Hippocampal formation (tissue), 2 donors: ENCODE measurements around the gene MITF.
A peak's percentile ranks its signal among the peaks of the same experiment; 100 is the strongest.

Source experiments
- DNase-seq, 2 donors: peaks; one replicate each; lab custom pipeline; 2025; lab: John Stamatoyannopoulos, UW

The MITF gene

DNA sequence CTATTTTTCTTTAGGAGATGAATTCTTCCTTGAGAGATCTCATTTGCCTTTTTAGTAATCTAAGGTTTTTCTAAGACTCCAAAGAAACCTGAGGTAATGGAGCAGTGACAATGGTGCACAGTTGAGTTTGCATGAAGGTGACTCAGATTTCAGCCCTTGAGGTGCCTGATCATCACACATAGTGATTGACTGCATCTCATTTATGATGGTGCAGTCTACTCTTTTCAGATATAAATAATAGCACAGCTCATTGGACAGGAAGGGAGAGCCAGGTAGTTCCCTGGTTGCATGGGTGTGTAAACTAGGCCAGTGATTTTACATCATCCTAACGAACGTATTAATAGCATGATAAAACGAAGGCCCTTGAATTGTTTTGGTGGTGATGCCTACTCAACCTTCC, 174.2 kb downstream of the MITF start:
- DNase-seq, result no peak

DNA sequence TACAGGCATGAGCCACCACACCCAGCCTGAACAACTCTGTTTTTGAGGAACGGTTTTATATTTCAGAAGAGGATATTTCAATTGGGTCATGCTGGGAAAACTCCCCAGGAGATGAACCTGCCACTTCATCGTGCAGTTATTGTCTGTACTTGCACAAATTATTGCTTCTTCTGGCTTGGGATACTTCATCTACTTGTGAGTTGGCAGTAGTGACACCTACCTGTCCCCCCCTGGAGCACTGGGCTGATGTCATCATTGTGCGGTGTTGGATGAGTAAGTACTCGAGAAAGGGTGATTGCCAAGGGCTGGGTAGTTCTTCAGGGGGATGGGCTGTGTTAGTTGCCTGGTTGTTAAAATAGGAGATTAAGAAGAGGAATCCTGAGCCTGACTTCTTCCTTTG, 175.1 kb downstream of the MITF start:
- no peak for DNase-seq

DNA sequence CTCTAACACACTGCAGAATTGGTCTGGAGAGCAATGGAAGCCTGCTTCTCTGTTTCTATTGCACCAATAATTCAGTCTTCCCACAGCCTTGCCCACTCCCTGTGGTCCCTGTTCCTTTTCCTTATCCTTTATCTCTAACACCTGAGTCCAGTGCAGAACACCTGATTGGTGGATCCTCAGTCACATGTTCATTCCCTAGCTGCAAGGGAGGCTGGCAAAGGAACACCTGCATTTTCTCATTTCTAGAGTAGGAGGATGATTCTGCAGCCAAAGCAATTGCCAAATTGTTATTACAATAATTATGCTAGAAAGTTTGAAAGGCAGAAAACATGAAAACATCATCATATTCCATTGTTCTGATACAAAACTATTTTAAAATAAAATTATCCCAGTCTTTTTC, 176.5 kb downstream of the MITF start:
- DNase-seq, result no peak

DNA sequence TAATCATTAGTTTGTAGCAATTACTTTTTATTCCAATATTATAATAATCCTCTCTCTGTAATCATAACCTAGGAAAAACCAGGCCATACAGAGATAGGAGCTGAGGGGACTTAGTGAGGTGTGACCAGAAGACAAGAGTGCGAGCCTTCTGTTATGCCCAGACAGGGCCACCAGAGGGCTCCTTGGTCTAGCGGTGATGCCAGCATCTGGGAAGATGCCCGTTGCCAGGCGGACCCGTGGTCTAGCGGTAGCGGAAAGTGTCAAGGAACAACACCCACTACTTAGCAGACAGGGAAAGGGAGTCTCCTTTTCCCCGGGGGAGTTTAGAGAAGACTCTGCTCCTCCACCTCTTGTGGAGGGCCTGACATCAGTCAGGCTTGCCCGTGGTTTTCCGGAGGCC, 180.7 kb downstream of the MITF start:
- DNase-seq, result peak in 1 of 2 donors; percentile 13

DNA sequence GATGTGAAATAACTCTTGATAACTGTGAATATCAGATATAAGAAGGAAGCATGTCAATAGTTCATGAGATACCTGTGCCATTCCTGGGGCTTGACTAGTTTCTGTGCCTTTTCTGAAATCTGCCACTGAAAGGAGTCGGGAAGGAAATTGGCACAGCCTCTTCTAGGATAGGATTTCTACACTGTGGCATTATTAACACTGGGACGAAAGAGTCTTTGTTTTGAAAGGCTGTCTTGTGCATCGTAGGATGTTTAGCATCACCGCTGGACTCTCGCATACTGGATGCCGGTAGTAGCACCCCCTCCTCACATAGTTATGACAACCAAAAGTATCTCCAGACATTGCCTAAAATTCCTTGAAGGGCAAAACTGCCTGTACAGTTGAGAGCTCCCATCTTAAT, 182.4 kb downstream of the MITF start:
- no peak for DNase-seq

DNA sequence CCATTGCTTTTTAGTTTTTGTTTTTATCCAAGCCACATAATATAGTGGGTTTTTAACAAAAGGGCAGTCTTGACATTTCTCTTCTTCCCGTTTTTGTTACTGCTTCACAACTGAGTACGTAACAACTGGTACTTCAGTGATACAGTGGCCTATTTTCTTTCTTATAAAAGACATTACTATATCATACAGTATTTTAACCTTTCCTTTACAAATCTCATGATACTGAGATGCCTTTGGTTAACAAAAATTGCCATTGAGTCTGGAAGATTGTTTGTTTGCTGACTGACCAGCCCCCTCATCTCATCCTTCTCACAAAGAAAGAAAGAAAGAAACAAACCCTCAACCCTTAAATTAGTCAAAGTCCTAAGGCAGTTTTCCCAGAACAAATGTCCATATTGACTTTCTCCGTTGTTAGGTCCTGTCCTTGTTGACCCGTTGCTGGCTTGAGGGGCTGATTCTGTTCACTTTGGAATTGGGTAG, 183.3 kb downstream of the MITF start:
- no peak for DNase-seq

DNA sequence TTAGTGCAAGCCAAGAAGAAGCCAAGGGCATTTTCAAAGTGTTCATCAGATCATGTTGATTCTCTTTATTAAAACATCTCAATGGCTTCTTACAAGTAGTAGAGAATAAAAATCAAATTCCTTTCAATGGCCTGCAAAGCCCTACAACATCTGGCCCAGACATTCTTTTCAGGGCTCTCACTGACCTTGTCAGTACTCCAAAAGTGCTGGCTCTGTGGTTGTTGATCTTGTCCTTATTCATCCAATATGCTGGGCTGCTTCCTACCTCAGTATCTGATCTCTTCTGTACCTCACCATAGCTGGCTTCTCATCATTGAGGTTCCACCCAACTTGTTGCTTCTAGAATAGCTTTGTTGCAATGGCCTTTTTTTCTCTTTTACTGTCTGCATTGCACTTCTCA, 186.2 kb downstream of the MITF start:
- DNase-seq, result no peak

DNA sequence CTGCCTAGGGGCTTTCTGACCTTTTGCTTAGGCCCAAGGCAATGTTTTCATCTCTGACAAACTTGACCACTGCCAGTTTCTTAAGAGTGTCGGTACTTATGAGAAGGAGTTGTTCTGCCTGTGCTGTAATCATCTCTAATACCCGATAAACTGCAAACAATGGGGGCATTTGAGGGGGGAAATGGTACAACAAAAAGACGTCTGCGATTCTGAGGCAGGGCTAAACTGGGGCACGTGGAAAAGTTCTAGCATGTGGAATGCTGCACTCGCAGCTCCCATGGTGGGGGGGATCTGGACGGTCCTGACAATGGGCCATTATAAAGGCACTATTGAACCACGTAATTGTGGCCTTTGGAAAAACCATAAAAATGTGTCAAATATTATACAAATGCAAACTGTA, 187.1 kb downstream of the MITF start:
- DNase-seq, result peak; percentile 23 to 54

DNA sequence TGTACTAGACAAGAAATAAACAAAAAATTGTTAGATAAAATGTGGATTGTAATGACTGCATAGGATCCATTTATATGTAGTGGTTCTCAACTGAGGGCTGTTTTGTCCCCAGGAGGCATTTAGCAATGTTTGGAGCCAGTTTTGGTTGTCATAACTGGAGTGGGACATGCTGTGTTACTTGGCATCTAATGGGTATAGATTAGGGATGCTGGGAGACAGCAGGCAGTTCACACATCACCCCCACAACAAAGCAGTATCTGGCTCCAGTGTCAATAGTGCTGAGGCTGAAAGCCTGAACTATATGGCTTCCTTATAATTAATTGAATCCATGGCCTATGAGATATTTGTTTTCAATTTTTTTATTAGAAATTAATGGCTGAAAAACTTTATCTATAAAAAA, 188.3 kb downstream of the MITF start:
- DNase-seq, result no peak

DNA sequence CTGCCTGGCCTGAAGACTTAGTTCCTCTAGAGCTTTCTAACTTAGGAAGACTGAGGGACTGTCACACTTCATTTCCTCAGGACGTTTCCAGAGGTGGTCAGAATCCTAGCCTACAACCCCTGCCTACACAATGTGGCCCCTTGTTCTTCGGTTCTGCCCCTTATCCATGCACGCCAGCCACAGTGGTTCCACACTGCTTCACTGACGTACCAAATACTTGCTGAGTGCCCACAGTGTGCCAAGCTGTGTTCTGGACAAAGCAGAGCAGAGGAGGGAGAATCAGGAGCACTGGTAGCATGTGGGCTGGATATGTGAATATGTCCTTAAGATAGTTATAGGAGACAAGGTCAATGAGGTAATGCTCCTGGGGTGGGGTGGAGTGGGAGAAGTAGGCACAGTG, 189.8 kb downstream of the MITF start:
- DNase-seq, result no peak

DNA sequence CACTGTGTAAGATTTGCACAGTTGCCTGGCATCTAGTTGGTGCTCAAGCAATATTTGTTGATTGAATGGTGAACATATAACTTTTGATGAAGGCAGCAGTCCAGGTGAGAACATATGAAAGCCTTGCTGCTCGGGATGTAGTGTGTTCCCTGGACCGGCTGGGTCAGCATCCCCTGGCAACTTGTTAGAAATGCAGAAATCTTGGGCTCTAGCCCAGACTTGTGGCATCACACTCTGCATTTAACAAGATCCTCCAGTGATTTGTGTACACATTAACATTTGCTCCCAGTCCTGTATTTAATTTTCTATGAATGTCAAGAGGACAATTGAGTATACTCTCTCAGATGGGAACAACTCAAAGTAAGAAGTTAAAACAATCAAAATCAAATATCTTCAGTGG, 191.3 kb downstream of the MITF start:
- peak; percentile 45 to 64 for DNase-seq

DNA sequence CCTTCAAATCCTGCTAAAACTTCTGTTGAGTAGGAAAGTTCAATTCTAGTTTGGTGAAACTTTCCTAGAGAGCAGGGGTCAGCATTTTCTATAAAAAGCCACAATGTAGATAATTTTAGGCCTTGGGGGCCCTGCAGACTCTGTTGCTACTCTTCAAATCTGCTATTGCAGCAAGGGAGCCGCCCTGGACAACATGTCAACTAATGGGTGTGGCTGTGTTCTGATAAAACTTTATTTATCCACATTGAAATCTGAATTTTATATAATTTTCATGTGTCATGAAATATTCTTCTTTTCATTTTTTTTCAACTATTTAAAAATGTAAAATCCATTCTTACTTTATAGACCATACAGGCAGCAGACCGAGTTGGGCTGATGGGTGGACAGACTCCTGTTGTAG, 192.8 kb downstream of the MITF start:
- DNase-seq, result no peak

DNA sequence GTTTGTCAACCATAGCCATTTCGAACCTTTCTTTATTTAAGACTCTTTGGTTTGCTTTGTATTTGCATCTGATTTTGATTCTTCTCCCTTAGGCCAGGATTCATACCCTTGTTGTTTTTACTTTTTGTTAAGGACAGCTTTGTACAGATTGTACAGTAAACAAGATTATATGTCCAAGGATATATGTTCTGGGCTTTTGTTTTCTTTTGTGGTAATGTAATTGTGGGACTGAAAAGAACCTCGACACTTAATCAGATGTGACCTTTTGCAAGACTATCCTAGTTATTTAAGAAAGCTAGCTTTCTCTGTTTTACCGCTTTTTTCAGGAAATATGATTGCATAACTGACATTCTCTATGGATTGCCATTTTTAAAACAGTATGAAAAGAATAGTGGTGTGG, 193.2 kb downstream of the MITF start:
- no peak for DNase-seq

DNA sequence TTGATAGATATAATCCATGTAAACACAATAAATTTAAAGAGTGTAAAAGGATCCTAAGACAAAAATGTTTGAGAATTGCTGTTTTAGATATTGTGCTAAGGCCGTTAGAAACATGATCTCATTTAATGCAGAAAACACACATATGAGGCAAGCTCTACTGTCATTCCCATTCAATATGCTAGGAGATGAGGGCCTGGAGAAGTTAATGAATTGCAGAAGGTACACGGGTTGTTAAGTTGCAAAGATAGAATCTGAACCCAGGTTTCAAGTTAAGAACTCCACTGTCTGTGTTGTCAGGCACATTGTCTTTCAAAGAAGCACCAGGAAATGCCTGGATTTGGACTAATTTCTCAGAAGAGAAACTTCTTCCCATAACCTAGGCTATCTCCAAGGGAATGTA, 195.1 kb downstream of the MITF start:
- no peak for DNase-seq

DNA sequence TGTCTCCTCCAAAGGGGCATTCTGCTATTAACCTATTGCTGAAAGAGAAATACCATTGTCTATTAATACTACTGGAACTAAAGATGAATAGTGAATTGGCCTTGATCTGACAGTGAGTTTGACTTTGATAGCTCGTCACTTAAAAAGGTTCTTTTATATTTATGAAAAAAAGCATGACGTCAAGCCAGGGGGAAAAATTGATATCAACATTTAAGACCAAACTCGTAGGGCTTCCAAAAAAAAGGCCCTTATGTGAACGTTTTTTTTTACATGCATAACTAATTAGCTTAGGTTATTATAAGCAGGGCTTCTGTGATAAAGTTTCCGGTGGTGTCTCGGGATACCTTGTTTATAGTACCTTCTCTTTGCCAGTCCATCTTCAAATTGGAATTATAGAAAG, 197.0 kb downstream of the MITF start:
- DNase-seq, result no peak

DNA sequence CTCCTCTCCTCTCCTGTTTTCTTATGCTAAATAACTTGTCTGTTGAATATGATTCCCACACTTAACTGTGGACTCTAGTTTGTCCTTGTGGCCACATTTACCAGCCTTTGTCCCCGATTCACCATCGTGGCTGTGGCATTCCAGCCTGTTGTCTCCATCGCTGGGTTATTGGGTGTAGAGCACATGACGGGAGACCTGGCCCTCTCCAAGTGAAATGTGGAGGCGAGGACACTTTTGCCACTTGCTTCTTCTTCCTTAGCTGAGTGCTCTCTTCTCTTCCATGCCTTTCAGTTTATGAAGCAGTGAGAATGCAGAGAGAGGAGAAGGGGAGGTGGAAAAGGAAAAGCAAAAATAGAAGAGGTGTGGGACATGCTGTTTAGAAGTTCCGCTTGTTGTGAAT, 198.8 kb downstream of the MITF start:
- DNase-seq, result no peak

DNA sequence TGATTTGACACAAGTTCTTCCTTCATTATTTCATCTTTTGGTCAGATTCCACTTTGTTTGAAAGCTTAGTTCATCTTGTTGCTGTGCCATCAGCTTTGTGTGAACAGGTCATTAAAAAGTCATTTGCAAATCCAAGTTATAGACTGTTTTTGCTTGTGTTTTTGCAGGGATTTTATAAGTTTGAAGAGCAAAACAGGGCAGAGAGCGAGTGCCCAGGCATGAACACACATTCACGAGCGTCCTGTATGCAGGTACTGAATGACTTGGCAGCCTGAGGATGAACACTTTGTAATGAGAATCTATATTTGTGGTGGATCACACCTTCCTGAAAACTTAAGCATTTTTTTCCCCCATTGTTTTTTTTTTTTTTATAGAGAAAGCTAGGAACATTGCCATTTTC, 199.7 kb downstream of the MITF start:
- no peak for DNase-seq

DNA sequence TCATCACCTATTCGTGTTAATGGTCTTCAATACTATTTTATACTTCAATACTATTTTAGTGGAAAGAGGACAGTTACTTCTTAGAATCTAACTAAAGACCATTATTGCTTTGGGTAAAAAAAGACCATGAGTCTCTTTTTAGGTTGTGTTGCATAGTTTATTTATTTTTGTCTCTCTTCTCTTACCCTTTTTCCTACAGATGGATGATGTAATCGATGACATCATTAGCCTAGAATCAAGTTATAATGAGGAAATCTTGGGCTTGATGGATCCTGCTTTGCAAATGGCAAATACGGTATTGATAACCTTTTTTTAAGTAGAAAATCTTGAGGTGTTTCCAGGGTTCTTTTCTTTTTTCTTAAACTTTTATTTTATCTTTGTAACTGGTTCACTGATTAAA, 201.8 kb downstream of the MITF start:
- no peak for DNase-seq

DNA sequence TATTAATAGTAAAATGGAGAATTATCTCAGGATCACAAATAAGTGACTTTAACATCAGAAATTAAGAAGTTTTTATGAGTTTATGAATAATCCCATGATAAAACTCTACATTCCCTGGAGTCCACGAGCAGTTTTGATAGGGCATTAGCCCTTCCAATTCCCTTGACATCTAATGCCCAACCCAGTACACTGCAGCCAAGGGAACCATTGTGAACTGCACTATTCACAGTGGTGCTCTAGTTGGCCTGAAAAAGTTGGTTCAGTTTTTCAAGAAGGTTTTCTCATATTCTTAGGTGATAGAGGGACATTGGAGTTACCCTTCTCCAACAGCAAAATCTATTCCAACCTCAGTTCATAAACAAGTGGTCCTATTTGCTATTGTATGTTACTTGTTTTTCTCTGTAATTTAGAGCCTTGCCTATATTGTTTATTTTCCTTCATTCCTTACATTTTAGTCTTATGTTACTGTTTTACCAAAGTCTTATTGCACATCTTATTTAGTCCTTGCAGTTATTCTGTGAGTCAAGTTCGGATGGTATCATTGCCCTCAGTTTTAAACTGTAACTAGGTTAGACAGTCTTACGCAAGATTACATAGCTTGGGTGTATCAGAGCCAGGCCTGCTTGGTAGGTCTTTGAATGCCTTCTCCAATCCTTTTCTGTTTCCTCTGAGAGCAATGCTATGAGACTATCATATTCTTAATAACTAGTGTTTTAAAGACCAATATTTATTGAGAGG, 202.3 kb downstream of the MITF start:
- DNase-seq, result no peak

DNA sequence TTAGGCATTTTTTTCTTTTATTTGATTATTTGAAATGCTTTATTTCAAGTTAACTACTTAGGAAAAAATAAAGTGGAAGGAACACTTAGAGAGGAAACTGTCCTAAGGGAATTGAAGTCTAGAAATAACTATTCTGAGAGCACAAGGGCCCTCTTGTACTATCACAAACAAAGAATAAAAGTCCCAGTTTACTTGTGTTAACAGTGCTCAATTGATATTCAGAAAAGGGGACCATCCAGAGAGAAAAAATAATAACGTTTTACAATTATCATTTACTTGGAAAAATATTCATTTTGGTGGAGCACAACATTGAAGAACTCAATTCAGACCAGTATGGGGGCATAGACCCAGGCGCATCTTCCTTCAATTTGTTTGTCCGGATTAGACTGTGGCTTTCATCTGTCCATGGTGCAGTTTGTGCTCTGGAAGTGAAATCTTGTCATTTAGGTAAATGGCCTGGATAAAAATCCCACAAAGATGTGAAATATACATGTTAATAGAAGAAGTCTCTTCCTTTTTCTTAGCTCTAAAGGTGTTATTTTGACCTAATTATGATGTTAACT, 205.7 kb downstream of the MITF start:
- DNase-seq, result peak in 1 of 2 donors; percentile 91

DNA sequence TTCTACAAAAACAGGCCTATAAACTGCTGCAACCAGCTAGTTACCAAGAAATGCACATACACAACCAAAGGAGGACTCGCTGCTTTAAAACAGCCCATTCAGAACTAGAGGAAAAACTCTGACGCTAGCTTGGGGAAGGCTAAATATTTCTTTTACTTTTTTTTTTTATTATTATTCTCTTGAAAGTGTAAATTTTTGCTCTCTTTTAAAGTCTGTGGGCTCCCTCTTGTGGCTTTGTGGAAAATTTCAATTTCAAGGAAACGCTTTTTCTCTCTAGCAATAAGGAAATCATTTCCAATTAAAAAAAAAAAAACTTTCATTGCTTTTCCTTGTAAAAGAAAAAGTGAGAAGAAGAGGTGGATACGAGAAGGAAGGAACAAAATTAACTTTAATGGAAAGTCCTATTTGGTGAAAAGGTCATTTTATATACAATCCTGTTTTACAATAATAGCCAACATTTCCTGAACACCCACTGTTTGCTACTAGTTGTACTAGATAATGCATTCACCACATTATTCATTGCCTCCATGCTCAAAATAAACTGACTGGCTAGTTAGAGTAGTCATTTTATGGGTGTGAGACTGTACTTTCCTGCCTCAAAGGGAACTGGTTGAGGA, 209.1 kb downstream of the MITF start:
- peak in 1 of 2 donors; percentile 74 for DNase-seq

DNA sequence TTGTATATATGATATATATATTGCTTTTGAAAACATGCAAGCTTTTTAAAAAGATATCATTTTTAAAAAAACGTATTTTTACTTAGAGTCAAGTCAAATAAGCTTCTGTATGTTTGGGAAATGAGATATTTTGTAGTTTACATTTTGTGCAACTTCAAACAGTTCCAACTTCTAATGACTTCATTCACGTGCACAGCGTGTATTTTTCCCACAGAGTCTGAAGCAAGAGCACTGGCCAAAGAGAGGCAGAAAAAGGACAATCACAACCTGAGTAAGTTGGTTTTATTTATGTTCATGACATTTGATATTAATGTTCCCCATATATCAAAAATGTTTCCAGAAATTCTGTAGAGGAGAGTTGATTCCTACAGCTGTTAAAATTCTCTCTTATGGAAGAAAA, 212.4 kb downstream of the MITF start:
- no peak for DNase-seq

DNA sequence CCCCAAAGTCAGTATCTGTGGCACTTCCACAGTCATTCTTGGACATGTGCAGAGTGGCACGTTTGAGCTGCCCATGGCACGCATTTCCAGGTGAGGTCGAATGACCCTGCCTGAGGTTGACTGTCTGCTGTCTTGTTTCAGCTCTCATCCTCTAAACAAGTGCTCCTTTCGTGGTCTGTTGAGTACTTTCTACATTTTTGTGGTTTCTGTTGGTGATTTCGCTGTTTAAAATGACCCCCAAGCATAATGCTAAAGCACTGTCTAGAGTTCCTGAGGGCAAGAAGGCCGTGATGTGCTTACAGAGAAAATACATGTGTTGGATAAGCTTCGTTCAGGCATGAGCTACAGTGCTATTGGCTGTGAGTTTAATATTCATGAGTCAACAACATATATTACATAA, 220.3 kb downstream of the MITF start:
- no peak for DNase-seq
